Endothelial cell (in vitro differentiated cells): ENCODE measurements around the gene SPTBN5. TPM values are rescaled to one million over a fixed set of nuclear protein-coding genes. Genes with fewer than 3 reads are reported as not detected.

Experiments
- DNase-seq: peaks from one replicate; pipeline ENCODE4 v3.0.0; 2021; ENCODE audit warnings: low spot score
- H3K27ac Mint-ChIP-seq: one replicate; pipeline ENCODE4 v1.8.0; 2021; ENCODE audit warnings: mixed read lengths, inconsistent platforms; ENCODE audit not compliant: unreplicated experiment
- H3K27me3 Mint-ChIP-seq: one replicate; pipeline ENCODE4 v1.8.0; 2021; ENCODE audit warnings: mild to moderate bottlenecking, moderate library complexity, mixed read lengths, inconsistent platforms; ENCODE audit not compliant: unreplicated experiment
- H3K36me3 Mint-ChIP-seq: one replicate; pipeline ENCODE4 v1.8.0; 2021; ENCODE audit warnings: mild to moderate bottlenecking, low read depth, mixed read lengths, inconsistent platforms; ENCODE audit not compliant: unreplicated experiment
- H3K4me1 Mint-ChIP-seq: one replicate; pipeline ENCODE4 v1.8.0; 2021; ENCODE audit warnings: mild to moderate bottlenecking, mixed read lengths, inconsistent platforms; ENCODE audit not compliant: unreplicated experiment
- H3K4me3 Mint-ChIP-seq: one replicate; pipeline ENCODE4 v1.8.0; 2021; ENCODE audit warnings: mild to moderate bottlenecking, mixed read lengths, inconsistent platforms; ENCODE audit not compliant: unreplicated experiment
- H3K9me3 Mint-ChIP-seq: one replicate; pipeline ENCODE4 v1.8.0; 2021; ENCODE audit warnings: mixed read lengths, inconsistent platforms; ENCODE audit not compliant: unreplicated experiment
- CTCF ChIP-seq: fragments of 200-600 bp; sonication (generic); IDR thresholded peaks from one replicate; pipeline ENCODE4 v1.5.0; 2021; ENCODE audit warnings: antibody characterized with exemption; ENCODE audit not compliant: unreplicated experiment
- total RNA-seq: library from RNA; stranded (reverse); fragmentation: NEBNext Ultra II Directional; extraction: Animal tissue kit (Norgen Biotek cat#: 25700); gene quantifications from one replicate; pipeline ENCODE4 v1.2.1, GENCODE V29; 2021; ENCODE audit not compliant: unreplicated experiment

SPTBN5 gene
- total RNA-seq, 1 donor from 2014 or later = 9.4 TPM

- H3K27me3 Mint-ChIP-seq = peaks cover 7% of the 10 kb centered on the region
- no peak for DNase-seq
- no peak overlapping the region for H3K4me3 Mint-ChIP-seq
- H3K36me3 Mint-ChIP-seq = peaks cover 17% of the 10 kb centered on the region
- H3K4me1 Mint-ChIP-seq = no peaks in the 10 kb centered on the region
- H3K9me3 Mint-ChIP-seq = no peaks in the 10 kb centered on the region
- TF ChIP-seq CTCF = no peak
- no peak overlapping the region for H3K27ac Mint-ChIP-seq
Observed at GRCh38 chr15:41873711-41874110, 20.1 kb downstream of the SPTBN5 start.

GRCh38 chr15:41872166-41872747 lies 21.6 kb downstream of the SPTBN5 start:
- no peak for TF ChIP-seq CTCF
- Mint-ChIP-seq H3K4me1 (no peaks in the 10 kb centered on the region), H3K36me3 (peaks cover 21% of the 10 kb centered on the region), H3K9me3 (no peaks in the 10 kb centered on the region), H3K27me3 (peaks cover 7% of the 10 kb centered on the region), H3K4me3 (peak overlapping the region; percentile 2), H3K27ac (no peak overlapping the region)
- DNase-seq = no peak

GRCh38 chr15:41871175-41871905 lies 22.5 kb downstream of the SPTBN5 start:
- H3K4me3 Mint-ChIP-seq = no peak overlapping the region

GRCh38 chr15:41870689-41871081 lies 23.2 kb downstream of the SPTBN5 start:
- H3K4me3 Mint-ChIP-seq = no peak overlapping the region
- H3K27me3 Mint-ChIP-seq = peaks cover 7% of the 10 kb centered on the region
- no peaks in the 10 kb centered on the region for H3K4me1 Mint-ChIP-seq
- H3K36me3 Mint-ChIP-seq = peaks cover 22% of the 10 kb centered on the region
- H3K27ac Mint-ChIP-seq = no peak overlapping the region
- TF ChIP-seq CTCF = no peak
- no peaks in the 10 kb centered on the region for H3K9me3 Mint-ChIP-seq
- no peak for DNase-seq

More at GRCh38 chr15:41871175-41871905, 22.5 kb downstream of the SPTBN5 start:
- peaks cover 22% of the 10 kb centered on the region for H3K36me3 Mint-ChIP-seq
- no peak overlapping the region for H3K27ac Mint-ChIP-seq
- H3K9me3 Mint-ChIP-seq = no peaks in the 10 kb centered on the region
- no peak for TF ChIP-seq CTCF
- no peaks in the 10 kb centered on the region for H3K4me1 Mint-ChIP-seq
- H3K27me3 Mint-ChIP-seq = peaks cover 7% of the 10 kb centered on the region
- no peak for DNase-seq
